Activated naive CD8-positive, alpha-beta T cell treated with anti-CD3 and anti-CD28 coated beads, Interleukin-2, amount 50 U/mL, for 16 hours (primary cell): ENCODE data around the gene MEGF10.

Experiments used
- DNase-seq: peaks from one replicate; pipeline ENCODE4 v3.0.0-alpha.2; 2020; ENCODE audit warnings: low read depth, low spot score

Gene MEGF10

DNA sequence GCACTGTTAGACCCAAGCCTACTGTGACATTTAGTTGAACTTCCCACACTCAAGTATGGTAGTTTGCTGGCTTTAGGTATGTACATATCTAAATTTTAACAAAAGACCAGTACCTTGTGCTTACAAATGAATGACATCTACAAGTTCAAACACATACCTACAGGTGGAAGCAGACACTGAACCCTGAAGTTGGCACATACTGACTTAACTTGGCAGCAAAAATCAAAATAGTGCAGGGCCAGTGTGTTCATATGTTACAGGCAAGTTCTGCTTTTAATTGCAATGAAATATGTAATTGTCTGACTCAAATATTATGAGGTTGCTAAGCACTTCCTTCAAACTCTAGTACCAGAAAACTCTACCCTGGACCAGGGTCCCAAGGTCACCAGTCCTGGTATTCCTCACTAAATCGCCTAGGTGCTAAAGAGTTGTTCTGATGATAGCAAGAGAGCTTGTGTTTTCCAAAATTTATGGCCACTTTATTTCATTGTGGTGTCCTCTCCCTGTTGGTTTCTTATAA is 77.4 kb downstream of the MEGF10 start:
- DNase-seq: no peak

DNA sequence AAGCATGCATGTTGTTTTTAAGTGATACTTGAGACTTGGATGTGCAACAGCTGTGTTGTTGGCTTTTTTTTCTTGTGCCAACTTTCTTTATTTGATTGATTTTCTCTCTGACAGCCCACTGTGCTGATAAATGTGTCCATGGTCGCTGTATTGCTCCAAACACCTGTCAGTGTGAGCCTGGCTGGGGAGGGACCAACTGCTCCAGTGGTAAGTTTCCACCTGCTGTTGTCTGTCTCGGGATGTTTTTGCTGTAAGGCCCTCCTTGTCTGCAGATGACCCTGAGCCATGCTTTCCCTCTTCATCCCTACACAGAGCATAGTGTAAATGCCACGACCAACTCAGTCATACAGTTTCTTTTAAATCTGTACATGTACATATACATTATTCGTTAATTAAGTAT is 79.2 kb downstream of the MEGF10 start:
- DNase-seq: no peak

DNA sequence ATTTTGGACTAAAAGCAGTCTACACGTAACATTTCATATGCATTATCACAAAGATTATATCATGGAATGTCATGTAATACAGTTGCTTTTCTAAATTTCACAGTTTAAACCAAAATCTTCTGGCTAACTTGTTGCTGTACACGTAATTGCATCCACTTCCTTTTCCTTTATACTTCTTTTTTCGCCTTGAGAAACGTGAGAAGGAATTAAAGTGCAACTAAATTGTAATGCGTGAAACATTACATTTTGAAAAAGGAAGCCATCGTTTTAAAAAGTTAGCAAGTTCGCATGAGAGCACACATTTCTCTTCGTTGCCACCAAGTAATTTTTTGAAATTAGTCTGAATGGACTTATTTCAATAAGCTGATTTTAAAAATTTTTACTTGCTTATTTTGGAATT is 80.0 kb downstream of the MEGF10 start:
- no peak for DNase-seq

DNA sequence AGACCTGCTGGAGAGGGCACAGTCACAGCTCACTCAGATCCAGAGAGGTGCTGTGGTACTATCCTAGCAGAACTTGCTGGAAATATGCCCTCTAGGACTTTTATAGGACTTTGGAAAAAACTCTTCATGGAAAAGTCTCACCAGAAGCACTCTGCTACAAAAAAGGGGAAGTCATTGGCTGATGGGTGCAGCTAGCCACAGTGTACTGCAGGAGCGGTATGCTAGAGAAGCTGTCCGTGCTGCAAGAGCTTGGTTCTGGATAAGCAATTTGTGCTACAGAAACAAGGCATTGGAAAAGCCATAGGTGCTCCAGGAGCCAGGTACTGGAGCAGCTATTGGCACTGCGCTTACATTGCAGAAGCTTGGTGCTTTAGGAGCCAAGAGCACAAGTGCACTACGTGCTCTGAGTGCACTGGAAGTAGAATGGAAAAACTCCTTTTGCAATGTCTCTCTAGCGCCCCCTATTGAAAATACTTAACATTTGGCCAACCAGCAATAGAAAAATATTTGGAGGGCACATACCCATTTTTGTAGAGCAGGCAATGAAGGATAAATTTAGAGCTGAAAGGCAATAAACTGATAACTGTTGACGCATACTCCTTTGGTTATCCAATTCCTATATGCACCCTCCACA is 83.4 kb downstream of the MEGF10 start:
- no peak for DNase-seq

DNA sequence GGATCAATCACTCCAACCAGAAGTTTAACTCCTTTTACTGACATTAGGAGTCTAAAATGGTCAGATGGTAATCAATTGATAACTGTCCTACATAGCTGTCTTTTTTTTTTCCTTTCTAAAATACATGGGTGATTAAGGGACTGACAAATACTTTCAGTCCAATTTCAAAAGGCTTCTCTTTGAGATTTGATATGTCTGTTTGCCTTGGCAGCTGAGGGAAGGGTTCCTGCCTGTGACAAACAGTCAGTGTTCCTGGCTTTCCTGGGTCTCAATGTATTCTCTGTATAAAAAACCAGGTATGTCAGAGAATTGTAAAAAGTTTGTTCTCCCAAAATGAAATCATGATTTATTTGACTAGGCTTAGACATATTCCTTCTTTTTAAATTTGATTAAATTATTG is 84.5 kb downstream of the MEGF10 start:
- DNase-seq: no peak

DNA sequence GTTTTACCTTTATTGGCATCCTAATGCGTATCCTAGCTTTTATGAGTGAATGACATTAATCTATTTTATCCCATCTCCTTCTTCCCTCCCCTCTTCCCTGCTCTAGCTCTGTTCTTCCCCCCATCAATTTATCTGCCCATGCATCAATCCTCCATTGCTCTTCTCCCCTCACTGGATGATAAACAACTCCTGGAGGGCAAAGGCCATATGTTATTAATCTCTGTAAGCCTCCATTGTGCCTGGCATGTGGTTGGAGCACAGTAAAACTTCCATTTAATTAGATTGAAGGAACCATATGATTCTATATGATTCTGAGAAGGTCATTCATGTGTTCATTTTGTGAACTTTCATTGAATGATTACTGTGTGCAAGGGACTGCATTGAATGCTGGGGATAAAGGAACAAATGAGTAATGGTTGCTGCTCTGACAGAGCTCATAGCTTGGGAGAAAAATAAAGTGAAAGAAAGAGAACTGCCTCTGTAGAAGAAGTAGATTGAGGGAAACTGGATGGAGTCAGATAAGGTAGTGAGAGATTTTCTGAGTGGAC is 85.0 kb downstream of the MEGF10 start:
- DNase-seq: no peak

DNA sequence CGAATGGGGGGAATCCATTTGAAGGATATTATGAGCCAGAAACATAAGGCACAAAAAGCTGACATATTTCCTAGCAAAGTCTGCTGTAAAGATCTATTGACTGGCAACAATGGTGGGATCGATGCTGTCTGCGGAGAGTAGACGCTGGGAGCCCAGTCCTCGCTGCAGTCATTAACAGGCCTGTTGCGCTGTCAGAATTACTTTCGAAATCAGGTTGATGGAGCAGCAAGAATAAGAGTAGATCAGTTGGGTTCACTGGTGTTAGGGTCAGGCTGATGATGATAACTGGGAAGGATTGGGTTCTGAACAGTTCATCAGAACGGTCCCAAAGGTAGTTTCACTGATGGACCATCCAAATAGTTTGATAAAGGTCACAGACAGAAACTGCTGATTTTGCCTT is 87.1 kb downstream of the MEGF10 start:
- no peak for DNase-seq

DNA sequence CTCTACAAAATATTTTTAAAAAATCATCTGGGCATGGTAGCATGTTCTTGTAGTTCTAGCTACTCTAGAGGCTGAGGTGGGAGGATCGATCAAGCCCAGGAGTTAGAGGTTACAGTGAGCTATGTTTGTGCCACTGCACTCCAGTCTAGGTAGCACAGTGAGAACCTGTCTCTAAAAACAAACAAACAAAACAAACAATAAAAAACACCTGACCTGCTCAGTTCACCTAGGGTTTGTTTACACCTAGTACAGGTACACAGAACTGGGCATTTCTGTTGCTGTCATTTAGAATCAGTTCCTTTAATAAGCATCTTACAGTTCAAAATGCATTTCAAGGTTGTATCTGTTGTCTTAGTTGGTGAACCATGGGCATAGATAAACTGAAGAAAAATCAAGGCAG is 95.3 kb downstream of the MEGF10 start:
- DNase-seq: no peak

DNA sequence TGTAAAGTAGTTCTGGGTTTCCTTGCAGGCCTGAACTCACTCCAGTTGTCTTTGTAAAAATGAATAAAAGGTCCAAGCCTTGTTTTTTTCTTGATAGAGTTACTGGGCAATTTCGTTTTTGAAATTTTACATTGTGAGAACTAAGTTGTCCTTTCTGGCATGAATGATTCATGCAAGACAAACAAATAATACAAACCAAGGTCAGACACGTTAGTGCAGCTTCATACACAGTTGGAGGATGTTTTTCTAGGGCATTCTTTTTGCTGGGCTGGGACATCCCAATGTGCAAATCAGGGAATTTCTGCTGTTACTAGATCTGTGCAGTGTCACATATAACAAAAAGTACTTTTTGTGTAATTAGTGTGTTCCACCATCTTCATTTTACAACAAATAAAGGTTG is 96.0 kb downstream of the MEGF10 start:
- DNase-seq: no peak

DNA sequence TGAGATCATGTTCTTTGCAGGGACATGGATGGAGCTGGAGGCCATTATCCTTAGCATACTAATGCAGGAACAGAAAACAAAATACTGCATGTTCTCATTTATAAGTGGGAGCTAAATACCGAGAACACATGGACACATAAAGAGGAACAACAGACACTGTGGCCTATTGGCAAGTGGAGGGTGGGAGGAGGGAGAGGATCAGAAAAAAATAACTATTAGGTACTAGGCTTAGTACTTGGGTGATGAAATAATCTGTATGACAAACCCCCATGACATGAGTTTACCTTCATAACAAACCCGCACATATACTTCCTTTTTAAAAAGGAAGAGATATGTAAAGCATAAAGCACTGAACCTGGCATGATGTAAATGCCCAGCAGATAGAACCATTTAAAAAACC is 99.0 kb downstream of the MEGF10 start:
- no peak for DNase-seq

DNA sequence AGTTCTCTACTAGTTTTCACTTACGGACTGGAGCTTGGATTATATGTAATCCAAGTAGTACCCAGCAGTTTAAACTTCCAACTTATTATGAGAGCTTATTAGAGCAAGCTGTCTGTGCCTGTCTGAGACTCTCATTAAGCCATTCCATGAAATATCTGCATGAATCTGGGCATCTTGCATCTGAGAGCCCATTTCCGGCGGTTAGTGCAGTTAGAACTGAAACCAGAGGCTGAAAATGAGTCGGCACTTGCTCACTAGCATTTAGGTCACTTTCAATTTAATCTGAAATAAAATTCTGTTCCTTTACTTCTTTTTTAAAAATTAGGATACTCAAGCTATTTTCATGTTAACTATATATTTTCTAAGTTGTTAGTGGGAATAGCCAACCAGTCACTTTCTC is 102.2 kb downstream of the MEGF10 start:
- no peak for DNase-seq

DNA sequence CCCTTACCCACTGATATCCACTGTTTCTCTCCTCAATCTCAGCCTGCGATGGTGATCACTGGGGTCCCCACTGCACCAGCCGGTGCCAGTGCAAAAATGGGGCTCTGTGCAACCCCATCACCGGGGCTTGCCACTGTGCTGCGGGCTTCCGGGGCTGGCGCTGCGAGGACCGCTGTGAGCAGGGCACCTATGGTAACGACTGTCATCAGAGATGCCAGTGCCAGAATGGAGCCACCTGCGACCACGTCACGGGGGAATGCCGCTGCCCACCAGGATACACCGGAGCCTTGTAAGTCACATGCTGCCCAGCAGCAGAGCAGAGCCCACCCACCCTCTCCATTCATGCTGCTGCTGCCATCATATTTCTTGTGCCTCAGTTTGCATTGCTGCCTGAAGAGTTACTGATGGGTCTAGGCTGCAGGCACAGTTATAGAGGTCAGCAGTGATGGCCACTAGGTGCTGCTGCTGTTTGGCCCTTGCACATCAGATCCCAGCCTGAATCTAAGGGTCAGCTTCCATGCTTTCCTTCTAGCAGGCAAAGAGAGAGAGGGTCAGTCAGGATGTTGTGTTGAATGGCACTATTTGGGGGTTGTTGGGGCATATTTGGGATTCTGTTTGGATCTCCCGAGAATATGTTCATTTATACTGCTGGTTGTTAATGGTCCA is 106.0 kb downstream of the MEGF10 start:
- DNase-seq: no peak

DNA sequence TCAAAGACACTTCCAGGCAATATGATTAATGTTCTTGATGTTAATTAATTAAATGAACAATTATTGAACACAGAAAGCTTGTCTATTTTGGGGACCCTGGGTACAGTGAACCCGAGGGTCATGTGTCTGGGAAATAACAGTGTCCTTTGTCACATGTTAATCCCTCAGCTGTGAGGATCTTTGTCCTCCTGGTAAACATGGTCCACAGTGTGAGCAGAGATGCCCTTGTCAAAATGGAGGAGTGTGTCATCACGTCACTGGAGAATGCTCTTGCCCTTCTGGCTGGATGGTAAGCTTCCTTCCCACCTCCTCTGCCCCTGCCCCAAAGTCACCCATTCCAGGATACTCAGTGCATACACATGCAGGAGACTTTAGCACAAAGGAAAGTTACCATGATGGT is 107.9 kb downstream of the MEGF10 start:
- no peak for DNase-seq

DNA sequence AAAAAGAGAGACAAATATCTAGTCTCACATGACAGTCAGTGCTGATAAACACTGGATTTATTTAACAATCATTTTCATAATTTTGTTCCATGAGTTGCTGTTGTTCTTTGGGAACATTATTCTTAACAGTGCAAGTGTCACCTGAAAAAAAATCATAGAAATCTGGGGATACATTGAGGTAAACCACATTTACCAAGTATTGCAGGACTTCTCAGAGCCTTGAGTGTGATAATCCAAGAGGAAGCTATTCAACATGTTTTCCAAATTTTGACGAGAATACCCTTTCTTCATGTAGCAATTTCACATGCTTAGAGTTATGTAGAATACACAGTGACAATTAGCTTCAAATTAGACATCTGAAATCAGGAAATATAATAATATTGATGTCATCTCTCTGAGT is 108.5 kb downstream of the MEGF10 start:
- no peak for DNase-seq

DNA sequence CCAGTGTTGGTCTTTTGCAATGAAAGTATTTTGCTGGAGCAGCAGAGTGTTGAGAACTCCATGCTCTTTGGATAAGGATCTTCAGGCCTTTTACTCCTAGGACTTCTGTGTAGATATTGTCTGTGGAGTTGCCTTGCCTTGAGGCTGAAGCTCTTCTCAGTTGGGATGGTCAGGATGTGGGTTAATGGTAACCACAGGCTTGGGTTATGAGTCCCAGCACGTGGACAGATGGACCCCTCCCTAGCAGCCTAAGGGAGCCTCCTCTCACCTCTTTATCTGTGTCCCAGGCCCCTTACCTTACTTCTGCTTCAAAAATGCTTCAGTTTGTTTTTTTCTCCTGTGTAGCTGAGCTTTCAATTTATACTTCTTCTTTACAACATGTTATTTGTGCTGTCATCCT is 109.9 kb downstream of the MEGF10 start:
- DNase-seq: no peak

DNA sequence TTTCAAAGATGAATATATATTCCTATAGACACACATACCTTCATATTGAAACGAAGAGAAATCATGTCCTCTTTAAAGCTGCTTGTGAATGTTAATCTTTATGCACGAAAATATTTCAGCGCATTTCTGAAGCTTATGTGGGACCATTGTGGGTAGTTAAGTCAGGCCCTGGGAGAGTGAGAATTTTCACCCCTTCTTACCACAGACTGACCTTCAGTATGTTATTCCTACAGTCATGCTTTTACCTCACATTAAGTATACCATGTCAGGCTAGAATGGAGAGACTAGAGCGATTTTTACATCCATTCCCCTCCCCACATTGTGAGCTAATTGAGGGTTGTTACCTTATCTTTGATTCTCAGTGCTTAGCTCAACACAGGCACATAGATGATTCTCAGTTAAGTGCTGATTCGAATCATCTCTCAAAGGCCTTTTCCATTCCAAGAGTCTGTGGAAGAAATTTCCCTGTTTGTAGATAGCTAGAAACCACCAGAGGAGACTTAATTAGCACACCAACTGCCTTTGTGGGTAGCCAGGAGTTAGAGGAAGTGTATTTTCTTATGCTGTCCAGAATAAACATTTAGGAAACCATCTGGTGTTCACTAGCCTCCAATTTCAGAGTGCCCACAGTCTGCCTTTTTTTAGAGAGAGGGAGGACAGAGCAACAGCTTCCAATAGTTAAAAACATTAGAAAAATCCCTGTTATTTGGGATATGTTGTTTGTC is 110.5 kb downstream of the MEGF10 start:
- DNase-seq: no peak

DNA sequence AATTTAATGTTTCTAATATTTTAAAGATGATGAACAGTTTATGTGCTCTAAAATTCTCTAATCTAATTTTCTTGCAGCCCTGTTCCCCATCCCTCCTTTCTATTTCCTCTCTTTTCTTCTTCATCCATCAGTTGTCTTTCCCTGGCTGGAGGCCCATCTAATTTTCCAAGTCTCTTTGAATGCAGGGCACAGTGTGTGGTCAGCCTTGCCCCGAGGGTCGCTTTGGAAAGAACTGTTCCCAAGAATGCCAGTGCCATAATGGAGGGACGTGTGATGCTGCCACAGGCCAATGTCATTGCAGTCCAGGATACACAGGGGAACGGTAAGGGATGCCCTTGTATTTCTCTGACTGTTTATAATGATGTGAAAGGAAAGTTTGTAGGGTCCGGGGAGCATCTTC is 111.8 kb downstream of the MEGF10 start:
- DNase-seq: no peak

DNA sequence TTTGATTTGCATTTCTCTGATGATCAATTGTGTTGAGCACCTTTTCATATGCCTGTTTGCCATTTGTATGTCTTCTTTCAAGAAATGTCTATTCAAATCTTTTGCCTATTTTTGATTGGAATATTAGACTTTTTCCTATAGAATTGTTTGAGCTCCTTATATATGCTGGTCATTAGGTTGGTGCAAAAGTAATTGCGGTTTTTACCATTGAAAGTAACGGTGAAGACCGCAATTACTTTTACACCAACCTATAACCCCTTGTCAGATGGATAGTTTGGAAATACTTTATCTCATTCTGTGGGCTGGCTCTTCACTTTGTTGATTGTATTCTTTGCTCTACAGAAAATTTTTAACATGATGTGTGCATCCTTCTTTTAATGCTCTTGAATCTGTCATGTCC is 113.6 kb downstream of the MEGF10 start:
- no peak for DNase-seq

DNA sequence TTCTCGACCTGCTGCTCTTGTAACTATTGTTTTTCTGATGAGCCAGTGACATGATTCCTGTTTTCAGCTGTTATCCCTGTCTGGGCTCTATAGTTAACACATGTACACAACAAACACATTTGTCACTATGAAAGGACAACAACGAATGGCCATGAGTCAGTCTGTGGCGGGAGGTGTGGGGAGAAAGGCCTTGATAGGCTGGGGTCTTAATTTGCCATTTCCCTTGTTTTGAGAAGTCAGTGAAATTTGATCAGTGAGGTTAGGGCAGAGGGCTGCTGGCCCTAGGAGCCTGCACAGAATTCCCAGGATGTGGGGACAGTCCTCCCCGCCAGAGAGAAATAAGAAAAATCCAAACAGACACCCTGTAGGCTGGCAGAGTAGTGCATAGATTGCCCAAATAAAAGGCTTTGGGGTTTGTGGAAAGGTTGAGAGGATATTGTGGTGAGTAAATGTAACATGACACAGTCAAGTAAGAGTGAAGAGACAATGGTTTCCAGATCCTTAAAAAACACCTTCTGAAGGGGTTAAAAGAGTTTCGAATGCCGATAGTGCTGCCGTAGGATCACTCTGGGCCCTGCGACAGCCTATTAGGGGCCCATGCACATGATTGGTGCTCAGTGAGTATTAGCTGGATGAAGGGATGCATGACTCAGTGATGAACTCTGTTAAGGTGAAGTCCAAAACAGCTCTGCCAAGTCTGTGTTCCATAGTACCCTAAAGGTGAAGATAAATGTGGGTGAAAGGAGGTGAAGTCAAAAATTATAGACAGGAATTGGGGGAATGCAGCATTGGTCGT is 115.9 kb downstream of the MEGF10 start:
- DNase-seq: no peak

DNA sequence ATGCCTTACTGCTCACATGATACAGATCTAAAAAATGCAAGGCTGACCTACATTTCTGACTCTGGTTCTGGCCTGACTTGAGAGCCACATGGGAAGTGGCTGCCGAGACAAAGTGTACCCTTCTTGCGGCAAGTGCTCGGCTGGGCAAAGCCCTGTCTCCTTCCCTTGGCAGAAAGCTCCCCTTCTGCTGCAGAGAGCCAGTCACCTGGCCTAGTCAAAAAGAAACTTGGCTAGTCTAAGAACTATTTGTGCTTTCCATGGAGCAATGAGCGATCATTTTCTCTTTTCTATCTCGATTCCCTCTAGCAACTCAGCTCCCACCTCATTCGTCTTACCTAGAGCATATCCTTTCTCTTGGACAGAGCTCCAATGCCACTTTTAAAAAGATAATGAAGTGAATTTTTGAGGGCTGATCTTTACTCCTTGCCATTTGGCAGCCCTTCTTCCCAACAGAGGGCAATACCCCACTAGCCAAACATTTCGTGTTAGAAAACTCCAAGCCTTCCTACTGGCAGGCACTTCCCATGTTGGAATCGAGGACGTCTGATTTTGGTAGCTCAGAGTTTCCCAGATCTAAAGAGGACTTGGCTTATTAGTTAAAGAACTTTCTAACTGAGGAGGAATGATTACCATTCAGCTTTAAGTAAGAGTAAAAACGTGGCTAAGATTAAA is 118.8 kb downstream of the MEGF10 start:
- no peak for DNase-seq
